Lower leg skin (tissue), 4 donors: ENCODE data around the gene NFYA. TPM values are rescaled to one million over a fixed set of nuclear protein-coding genes. Genes with fewer than 3 reads are reported as not detected.
"Not testable (repeated sequence)": the region's sequence is repeated elsewhere in the genome, so short reads cannot be mapped to it uniquely, and the experiment has no call there.

Experiments
- DNase-seq, 2 donors: peaks; one replicate each; pipeline ENCODE4 v3.0.0-alpha.2; 2019; ENCODE audit warnings: low spot score in 2 of 2
- H3K4me3 ChIP-seq: fragments of 200-600 bp; sonication (generic); 2 replicates; pipeline ENCODE4 v1.5.1; 2017; ENCODE audit warnings: mild to moderate bottlenecking, low read depth; ENCODE audit not compliant: poor library complexity, severe bottlenecking
- POLR2A ChIP-seq, 2 donors: fragments of 450-650 bp; IDR thresholded peaks; one replicate each; pipeline ENCODE4 v1.6.1; 2016 to 2017; ENCODE audit warnings: antibody characterized with exemption in 2 of 2, mild to moderate bottlenecking in 1 of 2, moderate library complexity in 1 of 2
- WGBS, 2 donors: methylation state at CpG; one replicate each; pipeline ENCODE4 v1.1.5; 2018; 5-methylcytosine and 5-hydroxymethylcytosine counted together
- intact Hi-C: fragments of 100-400 bp; cut with DNase I; formaldehyde crosslinking; loops from one replicate; pipeline ENCODE4 v1.15.0; 2023; ENCODE audit warnings: low total_unique reads
- total RNA-seq, 4 donors: library from RNA; depleted of rRNA; stranded (reverse); fragments of >200 nt; gene quantifications; one replicate each; pipeline ENCODE4 v1.1.0, GENCODE V29; 2016
- TF ChIP-seq, protein P1 (sequence below), 3 donors: fragments of 450-650 bp; IDR thresholded peaks; one replicate each; pipeline ENCODE4 v1.5.1; 2016; ENCODE audit warnings: antibody characterized with exemption in 3 of 3, mild to moderate bottlenecking in 3 of 3, moderate library complexity in 2 of 3

NFYA gene
- total RNA-seq, 4 donors from 2014 or later = 9.9 to 15.5 (median 14.4) TPM

DNA sequence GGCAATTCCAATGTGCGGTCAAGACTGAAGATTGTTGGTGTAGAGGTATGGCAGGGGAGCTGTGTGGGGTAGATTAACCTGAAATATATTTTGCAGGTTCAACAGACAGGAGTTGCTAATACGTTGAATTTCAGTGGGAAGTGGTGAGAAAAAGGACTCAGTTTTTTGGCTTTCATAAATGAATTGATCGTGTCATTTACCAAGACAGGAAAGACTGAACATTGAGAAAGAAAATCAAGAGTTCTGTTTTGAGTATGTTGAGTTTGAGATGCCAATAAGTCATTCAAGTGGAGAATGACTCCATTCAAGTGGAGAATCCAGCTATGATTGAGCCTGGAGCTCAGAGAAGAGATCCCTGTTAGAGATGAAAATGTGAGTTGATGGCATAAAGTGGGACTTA, 31.1 kb downstream of the NFYA start:
- 91 to 96% methylated on average over 3 of the region's 3 CpGs for WGBS, 2 donors
- no peak overlapping the region for H3K4me3 ChIP-seq
- intact Hi-C loops = loop anchor here (2.0 kb wide), 1 partner anchor 19 kb away; no protein-coding TSS in a partner anchor
- TF ChIP-seq, protein P1, sequence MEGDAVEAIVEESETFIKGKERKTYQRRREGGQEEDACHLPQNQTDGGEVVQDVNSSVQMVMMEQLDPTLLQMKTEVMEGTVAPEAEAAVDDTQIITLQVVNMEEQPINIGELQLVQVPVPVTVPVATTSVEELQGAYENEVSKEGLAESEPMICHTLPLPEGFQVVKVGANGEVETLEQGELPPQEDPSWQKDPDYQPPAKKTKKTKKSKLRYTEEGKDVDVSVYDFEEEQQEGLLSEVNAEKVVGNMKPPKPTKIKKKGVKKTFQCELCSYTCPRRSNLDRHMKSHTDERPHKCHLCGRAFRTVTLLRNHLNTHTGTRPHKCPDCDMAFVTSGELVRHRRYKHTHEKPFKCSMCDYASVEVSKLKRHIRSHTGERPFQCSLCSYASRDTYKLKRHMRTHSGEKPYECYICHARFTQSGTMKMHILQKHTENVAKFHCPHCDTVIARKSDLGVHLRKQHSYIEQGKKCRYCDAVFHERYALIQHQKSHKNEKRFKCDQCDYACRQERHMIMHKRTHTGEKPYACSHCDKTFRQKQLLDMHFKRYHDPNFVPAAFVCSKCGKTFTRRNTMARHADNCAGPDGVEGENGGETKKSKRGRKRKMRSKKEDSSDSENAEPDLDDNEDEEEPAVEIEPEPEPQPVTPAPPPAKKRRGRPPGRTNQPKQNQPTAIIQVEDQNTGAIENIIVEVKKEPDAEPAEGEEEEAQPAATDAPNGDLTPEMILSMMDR (IDR thresholded peaks at IDR 0.05) = no peak
- no peak for TF ChIP-seq POLR2A (IDR thresholded peaks at IDR 0.05)
- DNase-seq = no peak

DNA sequence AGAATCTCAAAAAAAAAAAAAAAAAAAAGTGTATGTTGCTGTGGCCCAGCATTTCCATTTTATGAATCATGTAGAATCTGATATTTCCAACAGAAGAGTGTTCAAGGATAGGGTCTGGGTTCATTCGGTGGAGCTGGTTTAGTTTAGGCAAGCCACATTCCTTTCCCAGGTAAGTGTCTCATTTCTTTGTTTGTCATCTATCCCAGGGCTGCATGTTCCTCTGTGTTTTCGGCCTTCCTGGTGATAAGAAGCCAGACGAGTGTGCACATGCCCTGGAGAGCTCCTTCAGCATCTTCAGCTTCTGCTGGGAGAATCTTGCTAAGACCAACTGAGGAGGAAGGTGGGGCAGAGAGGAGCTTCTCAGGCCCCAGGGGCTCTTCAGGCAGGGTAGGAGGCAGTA, 38.2 kb downstream of the NFYA start:
- intact Hi-C loops = no loop called here
- TF ChIP-seq, protein P1 (IDR thresholded peaks at IDR 0.05) = no peak
- TF ChIP-seq POLR2A (IDR thresholded peaks at IDR 0.05) = no peak
- no peak overlapping the region for H3K4me3 ChIP-seq
- no peak for DNase-seq
- 62 to 68% methylated on average over 3 of the region's 3 CpGs for WGBS, 2 donors

DNA sequence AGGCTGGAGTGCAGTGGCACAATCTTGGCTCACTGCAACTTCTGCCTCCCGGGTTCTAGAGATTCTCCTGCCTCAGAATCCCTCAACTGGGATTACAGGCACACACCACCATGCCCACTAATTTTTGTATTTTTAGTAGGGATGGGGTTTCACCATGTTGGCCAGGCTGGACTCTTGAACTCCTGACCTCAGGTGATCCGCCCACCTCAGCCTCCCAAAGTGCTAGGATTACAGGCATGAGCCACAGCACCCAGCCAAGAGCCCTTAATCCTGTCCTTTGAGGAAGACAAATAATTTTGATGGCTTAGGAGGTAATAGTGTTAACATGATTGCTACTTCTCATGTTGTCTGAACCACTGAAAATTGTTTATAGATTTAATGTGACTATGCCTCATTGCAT, 42.3 kb downstream of the NFYA start:
- H3K4me3 ChIP-seq, intact Hi-C loops, DNase-seq: not testable (repeated sequence)
- 97 to 98% methylated on average over 2 of the region's 2 CpGs for WGBS, 2 donors

DNA sequence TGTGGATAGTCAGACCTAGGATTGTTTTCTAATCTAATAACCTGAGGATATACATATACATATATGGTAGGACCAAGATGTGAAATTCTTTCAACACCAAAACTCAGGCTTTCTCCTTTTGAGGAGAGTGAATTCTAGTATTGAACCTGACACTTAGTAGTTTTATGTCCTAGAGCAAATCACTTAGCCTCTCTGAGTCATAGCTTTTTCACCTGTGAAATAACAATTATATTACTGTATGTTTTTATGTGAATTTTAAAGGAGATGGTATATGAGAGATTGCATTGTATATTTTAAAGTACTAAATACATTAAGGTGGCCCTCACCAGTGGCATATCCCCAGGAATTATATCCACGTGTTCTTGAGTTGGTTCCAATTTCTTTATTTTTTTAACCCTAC, 46.7 kb downstream of the NFYA start:
- WGBS, 2 donors = 47 to 59% methylated on average over 1 of the region's 1 CpG
- no peak overlapping the region for H3K4me3 ChIP-seq
- no peak for DNase-seq
- TF ChIP-seq, protein P1 (IDR thresholded peaks at IDR 0.05) = no peak
- no peak for TF ChIP-seq POLR2A (IDR thresholded peaks at IDR 0.05)
- intact Hi-C loops = no loop called here

DNA sequence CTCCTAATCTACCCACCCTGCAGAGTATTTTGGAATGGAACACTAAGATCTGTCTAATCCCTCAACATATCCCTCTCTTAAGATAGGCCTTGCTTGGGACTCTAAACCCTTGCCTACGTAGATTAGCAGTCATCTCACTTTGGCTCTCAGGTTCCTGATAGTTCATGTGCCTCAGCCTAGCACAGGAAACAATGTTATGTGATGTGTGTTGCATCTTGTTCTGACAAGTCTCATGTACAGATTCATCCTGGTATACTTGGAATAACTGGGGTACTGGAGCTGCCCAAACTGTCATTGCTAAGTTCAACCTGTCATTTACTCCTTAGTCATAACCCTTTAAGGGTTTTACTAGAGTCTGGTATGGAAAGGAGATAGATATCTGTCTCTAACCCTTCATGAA, 47.3 kb downstream of the NFYA start:
- intact Hi-C loops = no loop called here
- no peak overlapping the region for H3K4me3 ChIP-seq
- DNase-seq = no peak
- WGBS, 2 donors = 67 to 83% methylated on average over 1 of the region's 1 CpG
- TF ChIP-seq, protein P1 (IDR thresholded peaks at IDR 0.05) = no peak
- no peak for TF ChIP-seq POLR2A (IDR thresholded peaks at IDR 0.05)

DNA sequence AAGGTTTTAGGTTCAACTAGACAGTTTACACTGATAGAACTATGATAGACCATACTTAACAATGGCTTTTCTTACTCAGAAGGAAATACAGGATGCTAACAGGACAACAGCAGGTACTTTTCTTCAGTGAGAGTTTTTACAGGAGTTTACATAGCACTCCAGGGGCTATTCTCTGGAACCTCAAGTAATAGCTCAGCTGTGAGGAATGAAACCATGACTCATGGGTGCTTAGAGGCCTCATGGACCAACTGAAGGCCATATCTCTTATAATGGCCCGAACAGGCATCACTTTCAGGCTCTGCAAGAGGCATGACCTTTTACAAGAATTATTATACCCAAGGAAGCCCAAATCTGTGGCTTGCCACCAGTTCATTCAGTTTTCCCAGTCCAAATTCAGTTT, 49.6 kb downstream of the NFYA start:
- TF ChIP-seq, protein P1 (IDR thresholded peaks at IDR 0.05) = no peak
- TF ChIP-seq POLR2A (IDR thresholded peaks at IDR 0.05) = no peak
- 100% methylated on average over 1 of the region's 1 CpG for WGBS, 2 donors
- no peak for DNase-seq
- H3K4me3 ChIP-seq = no peak overlapping the region
- intact Hi-C loops = loop anchor here (2.0 kb wide), 1 partner anchor 18 kb away; no protein-coding TSS in a partner anchor
